HUES6 (cell line): ENCODE results near the gene UBE2D4.
"Not testable (repeated sequence)": the region's sequence is repeated elsewhere in the genome, so short reads cannot be mapped to it uniquely, and the experiment has no call there.

Source experiments
- H3K27ac ChIP-seq: 2 replicates; pipeline ENCODE4 v1.7.0; 2013; ENCODE audit warnings: low read depth, mild to moderate bottlenecking, low read length, inconsistent platforms
- H3K27me3 ChIP-seq: 2 replicates; pipeline ENCODE4 v1.6.1; 2013; ENCODE audit warnings: low read length; ENCODE audit not compliant: control insufficient read depth, insufficient read depth
- H3K36me3 ChIP-seq: 2 replicates; pipeline ENCODE4 v1.6.1; 2013; ENCODE audit warnings: low read length; ENCODE audit not compliant: control insufficient read depth, insufficient read depth
- H3K4me1 ChIP-seq: 2 replicates; pipeline ENCODE4 v1.6.1; 2013; ENCODE audit warnings: low read length; ENCODE audit not compliant: control insufficient read depth, insufficient read depth
- H3K4me3 ChIP-seq: 2 replicates; pipeline ENCODE4 v1.5.1; 2013; ENCODE audit warnings: low read depth, low read length
- H3K9ac ChIP-seq: one replicate; pipeline ENCODE4 v1.6.1; 2013; ENCODE audit warnings: mild to moderate bottlenecking, low read length
- H3K9me3 ChIP-seq: 2 replicates; pipeline ENCODE4 v1.6.1; 2013; ENCODE audit warnings: low read depth, low read length; ENCODE audit not compliant: control insufficient read depth, insufficient read depth

UBE2D4 gene

GRCh38 chr7:43994681-43995080 lies 68.4 kb downstream of the UBE2D4 start:
- H3K9ac ChIP-seq, H3K27ac ChIP-seq: not testable (repeated sequence)

DNA sequence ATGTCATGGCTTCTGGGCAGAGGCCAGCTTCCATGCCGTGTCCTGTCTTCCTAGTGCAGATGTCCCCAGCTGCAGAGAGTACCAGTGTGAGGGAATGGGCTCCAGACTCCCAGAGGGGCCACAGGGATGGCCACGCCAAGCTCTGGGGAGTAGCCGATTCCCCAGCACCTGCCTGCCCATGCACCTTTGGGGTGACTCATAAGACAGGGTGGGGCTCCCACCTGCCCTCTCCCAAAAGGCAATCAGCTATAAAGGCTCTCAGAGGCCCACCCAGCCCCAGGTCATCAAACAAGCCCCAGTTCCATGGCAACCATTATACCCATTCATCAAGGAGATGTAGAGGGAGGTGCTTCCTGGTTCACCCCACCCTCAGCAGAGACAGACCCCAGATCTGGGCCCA lies 71.3 kb downstream of the UBE2D4 start, which contains the start of gene SPDYE1:
Gene SPDYE1 (plus strand): TSS at position 366 of the 400 bp plus-strand sequence. CDS start 2,053 bp downstream, outside the sequence.
- not testable (repeated sequence) for H3K4me1 ChIP-seq, H3K36me3 ChIP-seq, H3K9me3 ChIP-seq, H3K9ac ChIP-seq, H3K27me3 ChIP-seq, H3K4me3 ChIP-seq, H3K27ac ChIP-seq

More at GRCh38 chr7:43994681-43995080, 68.4 kb downstream of the UBE2D4 start:
- H3K4me1 ChIP-seq, H3K9me3 ChIP-seq, H3K36me3 ChIP-seq, H3K27me3 ChIP-seq, H3K4me3 ChIP-seq: not testable (repeated sequence)
